ENCODE data around the gene DNMT3L. TPM values are rescaled to one million over a fixed set of nuclear protein-coding genes. Genes with fewer than 3 reads are reported as not detected.

The DNMT3L gene
- total and polyA plus RNA-seq, 9 donors, result not detected

Other genes with a start within 250 kb of the DNMT3L start
- 12.0 TPM for gene TRAPPC10, start 249.6 kb downstream of the DNMT3L start, total RNA-seq
- gene TRAPPC10, start 249.6 kb downstream of the DNMT3L start, polyA plus RNA-seq (ENCODE audit: insufficient read depth in 1 of 8, insufficient read length in 8 of 8, low replicate concordance in 1 of 8), result 10 to 100 TPM in 6 of 8 donors, 1 to 10 TPM in 2; 9.9 to 16.7 (median 12.1) TPM
- 2.4 TPM for gene PWP2, start 154.5 kb downstream of the DNMT3L start, total RNA-seq
- 10 to 100 TPM in 2 of 8 donors, 1 to 10 TPM in 5, not detected in 1; 1.1 to 13.3 (median 7.6) TPM for gene PWP2, start 154.5 kb downstream of the DNMT3L start, polyA plus RNA-seq (ENCODE audit: insufficient read depth in 1 of 8, insufficient read length in 8 of 8, low replicate concordance in 1 of 8)
- 10.4 TPM for gene GATD3, start 128.2 kb downstream of the DNMT3L start, total RNA-seq
- 10 to 100 TPM; 19.7 to 77.1 (median 34.2) TPM for gene GATD3, start 128.2 kb downstream of the DNMT3L start, polyA plus RNA-seq (ENCODE audit: insufficient read depth in 1 of 8, insufficient read length in 8 of 8, low replicate concordance in 1 of 8)
- gene ICOSLG, start 21.0 kb downstream of the DNMT3L start, total RNA-seq, result 1.9 TPM
- gene ICOSLG, start 21.0 kb downstream of the DNMT3L start, polyA plus RNA-seq (ENCODE audit: insufficient read depth in 1 of 8, insufficient read length in 8 of 8, low replicate concordance in 1 of 8), result 10 to 100 TPM in 2 of 8 donors, 1 to 10 TPM in 6; 4.9 to 10.8 (median 8.4) TPM
- 0.04 TPM for gene AIRE, start 24.0 kb upstream of the DNMT3L start, total RNA-seq
- gene AIRE, start 24.0 kb upstream of the DNMT3L start, polyA plus RNA-seq (ENCODE audit: insufficient read depth in 1 of 8, insufficient read length in 8 of 8, low replicate concordance in 1 of 8), result under 1 TPM in 7 of 8 donors, not detected in 1; 0.04 to 0.72 (median 0.12) TPM
- gene PFKL, start 38.2 kb upstream of the DNMT3L start, total RNA-seq, result 51.9 TPM
- 10 to 100 TPM; 51.6 to 84.4 (median 66.0) TPM for gene PFKL, start 38.2 kb upstream of the DNMT3L start, polyA plus RNA-seq (ENCODE audit: insufficient read depth in 1 of 8, insufficient read length in 8 of 8, low replicate concordance in 1 of 8)
- gene CFAP410, start 77.5 kb upstream of the DNMT3L start, total RNA-seq, result 15.9 TPM
- gene CFAP410, start 77.5 kb upstream of the DNMT3L start, polyA plus RNA-seq (ENCODE audit: insufficient read depth in 1 of 8, insufficient read length in 8 of 8, low replicate concordance in 1 of 8), result 10 to 100 TPM; 17.5 to 23.9 (median 20.2) TPM
- gene TRPM2, start 91.7 kb upstream of the DNMT3L start, total RNA-seq, result 0.89 TPM
- gene TRPM2, start 91.7 kb upstream of the DNMT3L start, polyA plus RNA-seq (ENCODE audit: insufficient read depth in 1 of 8, insufficient read length in 8 of 8, low replicate concordance in 1 of 8), result 1 to 10 TPM; 1.3 to 1.9 (median 1.5) TPM
- 0.98 TPM for gene LRRC3, start 193.6 kb upstream of the DNMT3L start, total RNA-seq
- 1 to 10 TPM; 2.2 to 4.2 (median 2.5) TPM for gene LRRC3, start 193.6 kb upstream of the DNMT3L start, polyA plus RNA-seq (ENCODE audit: insufficient read depth in 1 of 8, insufficient read length in 8 of 8, low replicate concordance in 1 of 8)

Data from muscle of leg (tissue), 9 donors.